Spleen (tissue), 7 donors: Measurements from ENCODE around the gene BOD1L1.

ENCODE experiments used
- CTCF ChIP-seq, 11 experiments: fragments of 200-600 bp in 7 of 11; fragments of 450-650 bp in 4 of 11; sonication (generic) in 4 of 11; IDR thresholded peaks in 8 of 11; conservative IDR thresholded peaks in 3 of 11; 1 replicate in 7 of 11; 2 replicates in 4 of 11; pipeline versions ENCODE4 v1.4.0 to v1.8.0; 2016 to 2021; ENCODE audit warnings: antibody characterized with exemption in 11 of 11, inconsistent platforms in 4 of 11, mild to moderate bottlenecking in 1 of 11
- POLR2A ChIP-seq, 3 donors: fragments of 450-650 bp; IDR thresholded peaks; one replicate each; pipeline ENCODE4 v1.5.1; 2017; ENCODE audit warnings: antibody characterized with exemption in 3 of 3, mild to moderate bottlenecking in 1 of 3
- POLR2AphosphoS5 ChIP-seq, 3 donors: sonication (generic); formaldehyde crosslinking; IDR thresholded peaks; one replicate each; pipeline ENCODE4 v1.5.1; 2017; ENCODE audit warnings: antibody characterized with exemption in 3 of 3
- donor health status: DM: no; HTN: no; CAD: no; lungs with moderate emphysema.
- donor health status: DM: no; HTN: no; CAD: no.
- donor health status: DM: no; HTN: no; CAD: no.

- TF ChIP-seq CTCF (IDR thresholded peaks at IDR 0.05 in 8 of 11, conservative IDR thresholded peaks at IDR 0.05 in 3 of 11), result no peak
- TF ChIP-seq POLR2AphosphoS5 (IDR thresholded peaks at IDR 0.05), result no peak
- TF ChIP-seq POLR2A (IDR thresholded peaks at IDR 0.05), result no peak
Observed at GRCh38 chr4:13536607-13537006, 90.9 kb downstream of the BOD1L1 start.
